ENCODE measurements around the gene FAM120A.

GRCh38 chr9:93523518-93524144, 72.1 kb downstream of the FAM120A start:
- TF ChIP-seq POLR2A (IDR thresholded peaks at IDR 0.05) = no peak
- TF ChIP-seq CTCF (IDR thresholded peaks at IDR 0.05) = no peak

Data from sigmoid colon (tissue), 3 donors.